Measurements from ENCODE around the gene TMEM231.

DNA sequence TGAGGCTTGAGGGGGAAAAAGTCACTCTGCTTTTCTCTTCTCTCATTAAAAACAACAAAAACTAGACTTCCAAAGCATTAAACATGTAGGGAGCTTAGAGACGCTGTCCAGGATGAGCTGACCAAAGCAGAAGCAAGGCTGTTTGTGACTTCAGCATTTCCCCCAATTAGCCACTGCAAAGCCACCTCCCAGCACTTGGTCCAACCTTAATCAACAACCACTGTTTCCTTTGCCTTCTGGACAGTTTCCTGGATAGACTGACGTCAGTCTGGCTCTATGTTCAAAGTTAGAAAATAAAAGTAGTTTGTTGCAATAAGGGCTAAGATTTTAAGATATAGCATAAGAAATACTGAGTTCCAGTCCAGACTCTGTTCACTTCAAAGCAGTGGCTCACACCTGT lies 3.1 kb downstream of the TMEM231 start:
- TF ChIP-seq POLR2A (IDR thresholded peaks at IDR 0.05; ENCODE audit: low read depth, low read length), result no peak
- no peak for TF ChIP-seq POLR2AphosphoS5 (IDR thresholded peaks at IDR 0.05; ENCODE audit: low read depth, low read length)
- TF ChIP-seq TAF1 (IDR thresholded peaks at IDR 0.05; ENCODE audit: borderline replicate concordance, low read depth, low read length), result no peak
